GM19043 (cell line): ENCODE measurements around the gene NADK.
"Not testable (repeated sequence)": the region's sequence is repeated elsewhere in the genome, so short reads cannot be mapped to it uniquely, and the experiment has no call there.

Source experiments
- ATAC-seq: cut with Tn5 transposase; IDR thresholded peaks from one replicate; pipeline ENCODE4 v1.9.1; 2021; ENCODE audit warnings: low read depth; ENCODE audit not compliant: unreplicated experiment

Gene NADK

DNA sequence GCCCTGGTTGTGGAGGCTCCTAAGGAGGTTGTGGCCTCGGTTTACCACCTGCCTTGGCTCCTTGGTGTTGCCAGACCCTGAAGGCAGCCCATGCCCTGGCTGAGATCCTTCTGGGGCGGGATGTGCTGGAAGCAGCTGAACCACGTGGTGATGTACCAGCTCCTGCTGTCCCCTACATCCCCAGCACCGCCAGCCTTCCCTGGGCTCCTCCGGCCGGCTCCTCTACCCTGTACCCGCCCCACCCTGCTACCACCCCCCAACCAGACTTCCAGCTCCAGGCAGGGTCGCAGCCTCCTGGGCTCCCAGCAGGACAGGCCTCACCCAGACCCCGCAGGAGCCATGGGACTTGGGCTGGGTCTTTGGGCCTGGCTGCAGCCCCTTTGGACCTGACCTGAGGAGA is 28.3 kb downstream of the NADK start:
- not testable (repeated sequence) for ATAC-seq

- no peak for ATAC-seq
Measured at GRCh38 chr1:1748686-1749321, 29.5 kb downstream of the NADK start.

GRCh38 chr1:1746566-1746909 is 31.7 kb downstream of the NADK start:
- ATAC-seq: peak; percentile 73

- peak; percentile 57 for ATAC-seq
Measured at GRCh38 chr1:1745651-1746565, 32.4 kb downstream of the NADK start.

GRCh38 chr1:1742529-1742928 is 35.7 kb downstream of the NADK start:
- ATAC-seq: not testable (repeated sequence)

DNA sequence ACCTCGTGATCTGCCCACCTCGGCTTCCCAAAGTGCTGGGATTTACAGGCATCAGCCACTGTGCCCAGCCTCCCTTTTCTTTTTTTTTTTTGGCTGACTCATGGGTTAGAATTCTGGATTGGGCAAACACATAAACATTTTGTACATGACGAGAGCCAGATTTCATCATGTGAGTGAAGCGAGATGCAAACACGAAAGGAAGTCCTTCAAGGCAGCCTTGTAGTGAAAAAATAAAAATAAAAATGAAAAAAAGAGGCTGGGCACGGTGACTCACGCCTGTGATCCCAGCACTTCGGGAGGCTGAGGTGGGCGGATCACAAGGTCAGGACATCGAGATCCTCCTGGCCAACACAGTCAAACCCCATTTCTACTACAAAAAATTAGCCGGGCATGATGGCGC is 37.3 kb downstream of the NADK start:
- ATAC-seq: not testable (repeated sequence)

DNA sequence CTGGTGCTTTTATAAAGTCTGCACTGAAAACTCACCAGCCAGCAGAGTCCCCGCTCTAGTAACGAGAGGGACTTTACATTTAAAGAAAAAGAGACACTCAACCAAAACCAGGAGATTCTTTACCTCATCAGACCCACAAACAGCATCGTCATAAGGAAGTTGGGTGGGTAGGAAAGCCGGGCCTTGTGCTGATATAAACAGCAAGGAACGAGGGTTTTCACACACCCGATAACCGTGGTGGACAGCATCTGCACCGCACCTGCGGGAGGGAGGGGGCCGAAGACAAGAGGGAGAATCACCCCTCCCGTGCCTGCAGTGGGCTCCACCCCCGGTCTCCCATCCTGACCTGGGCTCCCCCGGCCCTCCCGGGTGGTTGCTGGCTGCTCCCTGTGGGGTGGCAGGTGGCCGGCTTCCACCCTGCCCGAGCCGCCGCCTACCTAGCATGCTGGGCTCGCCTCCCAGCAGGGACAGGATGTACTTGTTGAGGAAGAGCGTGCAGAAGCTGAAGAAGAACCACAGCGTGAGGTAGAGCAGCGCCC is 39.4 kb downstream of the NADK start:
- not testable (repeated sequence) for ATAC-seq

DNA sequence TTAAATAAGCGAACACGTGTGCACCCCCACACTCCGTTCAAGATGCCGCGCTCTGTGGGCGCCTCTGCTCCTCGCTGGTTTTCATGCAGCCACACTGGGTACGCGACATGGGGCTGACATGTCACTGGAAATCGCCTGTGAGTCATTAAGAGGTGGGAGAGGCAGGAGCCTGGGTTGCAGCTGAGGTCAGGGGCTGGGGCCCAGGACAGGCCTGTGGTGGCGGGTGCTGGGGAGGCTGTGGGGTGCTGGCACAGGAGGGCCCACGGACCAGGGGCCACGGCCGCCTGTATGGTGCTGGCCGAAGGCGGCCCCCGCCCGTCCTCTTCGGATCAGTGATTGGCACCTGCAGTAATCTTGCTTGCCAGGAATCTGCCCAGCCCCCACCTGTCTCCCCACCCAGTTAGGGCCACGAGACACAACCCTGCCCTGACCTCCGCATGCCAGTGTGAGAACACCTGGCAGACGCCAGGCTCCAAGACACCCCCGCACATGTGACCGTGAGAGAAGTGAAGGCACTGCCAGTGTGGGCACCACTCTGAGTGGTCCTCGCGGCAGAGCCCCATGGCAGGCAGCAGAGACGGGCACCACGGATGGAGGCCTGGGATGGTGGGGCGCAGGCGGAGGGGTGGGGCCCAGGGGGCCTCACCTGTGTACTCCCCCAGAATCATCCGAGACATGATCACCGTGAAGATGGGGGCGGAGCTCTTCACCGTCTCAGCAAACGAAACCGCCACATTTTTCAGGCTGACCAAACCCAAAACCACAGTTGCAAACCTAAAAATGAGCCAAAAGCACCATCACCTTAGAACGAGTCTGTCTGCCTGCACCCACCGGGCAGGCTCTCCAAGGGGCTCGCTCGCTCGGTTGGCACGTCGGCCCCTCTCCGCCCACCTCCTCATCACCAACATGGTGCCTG is 40.3 kb downstream of the NADK start:
- not testable (repeated sequence) for ATAC-seq

DNA sequence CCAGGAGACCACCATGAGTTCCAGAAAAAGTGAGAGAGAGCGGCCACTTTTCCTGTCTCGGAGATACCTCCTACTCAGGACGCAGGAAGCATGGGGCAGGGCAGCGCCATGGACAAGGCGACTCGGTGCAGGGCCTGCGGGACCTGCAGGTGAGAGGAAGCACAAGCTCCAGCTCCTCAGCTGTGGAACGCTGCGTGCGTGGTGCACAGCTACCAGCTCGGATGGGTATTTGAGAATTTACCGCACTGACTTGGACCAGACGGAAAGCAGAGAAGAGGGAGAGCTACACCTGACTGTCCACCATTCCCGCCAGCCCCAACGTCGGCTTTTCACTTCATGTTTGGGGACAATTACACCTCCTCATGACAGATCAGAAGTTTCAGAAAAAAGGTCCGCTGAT is 45.9 kb downstream of the NADK start:
- no peak for ATAC-seq

- ATAC-seq: no peak
Measured at GRCh38 chr1:1730870-1731269, 47.4 kb downstream of the NADK start.

GRCh38 chr1:1730230-1730629 is 48.0 kb downstream of the NADK start:
- not testable (repeated sequence) for ATAC-seq

- not testable (repeated sequence) for ATAC-seq
Measured at GRCh38 chr1:1729116-1729816, 49.0 kb downstream of the NADK start.

DNA sequence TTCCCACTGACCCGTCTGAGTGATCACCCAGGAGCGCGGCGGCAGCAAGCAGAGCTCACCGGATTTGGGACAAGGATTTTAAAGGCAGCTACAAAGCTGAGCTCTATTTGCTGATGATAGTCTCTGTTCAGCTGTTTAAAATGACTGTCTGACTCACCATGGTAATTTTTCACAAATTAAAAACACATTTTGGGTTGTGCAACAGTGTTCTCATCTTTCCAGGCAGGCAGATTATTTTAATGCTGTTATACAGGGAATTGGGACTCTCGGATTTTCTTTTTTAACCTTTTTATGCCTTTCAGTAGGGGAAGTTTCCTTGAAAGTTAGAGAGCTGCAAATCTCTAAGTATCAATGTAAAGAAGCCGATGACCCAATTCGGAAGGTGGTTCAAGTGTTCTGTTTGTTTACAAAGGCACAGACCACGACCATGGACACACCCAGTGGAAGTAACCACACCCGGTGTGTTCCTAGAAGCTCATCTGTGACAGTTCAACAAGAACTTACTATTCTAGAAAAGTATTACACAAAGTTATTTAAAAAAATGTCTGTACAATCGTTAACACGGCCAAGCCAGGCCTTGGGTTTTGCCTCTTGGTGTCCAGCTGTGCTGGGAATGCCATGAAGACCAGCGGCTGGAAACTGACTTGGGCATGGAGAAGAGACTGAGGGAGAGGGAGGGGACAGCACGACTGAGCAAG is 49.8 kb downstream of the NADK start:
- ATAC-seq: not testable (repeated sequence)

- ATAC-seq: not testable (repeated sequence)
Measured at GRCh38 chr1:1727131-1727651, 51.1 kb downstream of the NADK start.

DNA sequence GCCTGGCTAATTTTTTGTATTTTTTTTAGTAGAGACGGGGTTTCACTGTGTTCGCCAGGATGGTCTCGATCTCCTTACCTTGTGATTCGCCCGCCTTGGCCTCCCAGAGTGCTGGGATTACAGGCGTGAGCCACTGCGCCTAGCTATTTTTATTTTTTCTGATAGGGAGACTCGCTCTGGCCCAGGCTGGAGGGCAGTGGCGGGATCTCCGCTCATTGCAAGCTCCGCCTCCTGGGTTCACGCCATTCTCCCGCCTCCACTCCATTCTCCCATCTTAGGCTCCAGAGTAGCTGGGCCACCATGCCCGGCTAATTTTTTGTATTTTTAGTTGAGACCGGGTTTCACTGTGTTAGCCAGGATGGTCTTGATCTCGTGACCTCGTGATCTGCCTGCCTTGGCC is 52.2 kb downstream of the NADK start:
- ATAC-seq: not testable (repeated sequence)

GRCh38 chr1:1724035-1724864 is 54.0 kb downstream of the NADK start, which contains the start of gene CDK11A:
Gene CDK11A, minus strand, starts transcription at chr1:1724357. Its CDS starts 1,539 bp downstream, at chr1:1722818.
- ATAC-seq: peak; percentile 97

DNA sequence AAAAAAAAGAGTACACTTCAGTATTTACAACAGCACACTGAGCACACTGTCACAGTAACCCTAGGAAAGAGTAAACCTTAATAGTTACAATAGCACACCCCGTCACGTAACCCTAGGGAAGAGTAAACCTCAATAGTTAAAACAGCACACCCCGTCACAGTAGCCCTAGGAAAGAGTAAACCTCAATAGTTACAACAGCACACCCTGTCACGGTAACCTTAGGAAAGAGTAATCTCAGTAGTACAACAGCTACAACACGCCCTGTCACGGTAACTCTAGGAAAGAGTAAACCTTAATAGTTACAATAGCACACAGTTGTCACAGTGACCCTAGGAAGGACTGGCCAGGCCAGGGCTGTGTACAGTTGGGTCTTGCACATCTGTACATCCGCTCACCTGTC is 57.1 kb downstream of the NADK start:
- no peak for ATAC-seq
